Prostate gland (tissue), 2 donors: ENCODE measurements around the gene MAGI2. TPM values are rescaled to one million over a fixed set of nuclear protein-coding genes. Genes with fewer than 3 reads are reported as not detected.
A peak's percentile ranks its signal among the peaks of the same experiment; 100 is the strongest.

Experiments
- DNase-seq: peaks from one replicate; pipeline ENCODE4 v3.0.0-alpha.2; 2019; ENCODE audit warnings: low spot score
- H3K27ac ChIP-seq, 2 donors: fragments of 200-600 bp; sonication (generic); 2 replicates each; pipeline ENCODE4 v1.5.1; 2017 to 2019
- H3K27me3 ChIP-seq: fragments of 200-600 bp; sonication (generic); replicated peaks from 2 replicates; pipeline ENCODE4 v1.5.1; 2019; ENCODE audit not compliant: insufficient read depth
- H3K36me3 ChIP-seq, 2 donors: fragments of 200-600 bp; sonication (generic); 1 replicate in 1 of 2; 2 replicates in 1 of 2; pipeline versions ENCODE4 v1.5.1 to v1.8.1; 2017 to 2019
- H3K4me1 ChIP-seq: fragments of 200-600 bp; sonication (generic); replicated peaks from 2 replicates; pipeline ENCODE4 v1.5.1; 2019
- H3K4me3 ChIP-seq, 2 donors: fragments of 200-600 bp; sonication (generic); 2 replicates each; pipeline ENCODE4 v1.5.1; 2017 to 2019
- H3K9me3 ChIP-seq: fragments of 200-600 bp; sonication (generic); 2 replicates; pipeline ENCODE4 v1.5.1; 2017
- CTCF ChIP-seq, 4 experiments: fragments of 200-600 bp in 2 of 4; fragments of 450-650 bp in 2 of 4; sonication (generic) in 2 of 4; IDR thresholded peaks; 1 replicate in 3 of 4; 2 replicates in 1 of 4; pipeline ENCODE4 v1.5.1; 2016 to 2019; ENCODE audit warnings: antibody characterized with exemption in 4 of 4, mild to moderate bottlenecking in 2 of 4, moderate library complexity in 2 of 4
- POLR2A ChIP-seq: fragments of 450-650 bp; IDR thresholded peaks from one replicate; pipeline ENCODE4 v1.6.1; 2016; ENCODE audit warnings: antibody characterized with exemption, mild to moderate bottlenecking
- POLR2AphosphoS5 ChIP-seq: sonication (generic); formaldehyde crosslinking; IDR thresholded peaks from one replicate; pipeline ENCODE4 v1.6.1; 2017; ENCODE audit warnings: antibody characterized with exemption
- WGBS: methylation state at CpG from one replicate; pipeline ENCODE4 v1.1.5; 2018; 5-methylcytosine and 5-hydroxymethylcytosine counted together
- intact Hi-C: fragments of 100-400 bp; cut with DNase I; formaldehyde crosslinking; loops from one replicate; pipeline ENCODE4 v1.14.2; 2022
- total RNA-seq, 2 donors: library from RNA; depleted of rRNA; stranded (reverse); fragments of >200 nt; gene quantifications; one replicate each; pipeline ENCODE4 v1.1.0, GENCODE V29; 2016

Gene MAGI2
- total RNA-seq, 2 donors from 2014 or later, result 27.1 to 31.3 TPM

GRCh38 chr7:79055722-79056415 lies 397.6 kb downstream of the MAGI2 start:
- no peak overlapping the region for H3K4me3 ChIP-seq
- no peaks in the 10 kb centered on the region for H3K27me3 ChIP-seq
- H3K9me3 ChIP-seq, result no peaks in the 10 kb centered on the region
- no peaks in the 10 kb centered on the region for H3K4me1 ChIP-seq
- no peaks in the 10 kb centered on the region for H3K36me3 ChIP-seq
- 34% methylated on average over 6 of the region's 6 CpGs for WGBS
- H3K27ac ChIP-seq, result peak overlapping the region in 1 of 2 donors; percentile 14
- TF ChIP-seq POLR2AphosphoS5 (peak; percentile 82), CTCF (IDR thresholded peaks at IDR 0.05) (no peak)
- peak; percentile 68 for DNase-seq
- intact Hi-C loops, result no loop called here

GRCh38 chr7:79051915-79052314 lies 401.6 kb downstream of the MAGI2 start:
- intact Hi-C loops, result no loop called here

GRCh38 chr7:79050603-79051002 lies 402.9 kb downstream of the MAGI2 start:
- Histone ChIP-seq H3K4me3 (no peak overlapping the region), H3K4me1 (no peaks in the 10 kb centered on the region), H3K27me3 (no peaks in the 10 kb centered on the region), H3K27ac (no peak overlapping the region), H3K9me3 (no peaks in the 10 kb centered on the region), H3K36me3 (no peaks in the 10 kb centered on the region)
- no peak for DNase-seq
- TF ChIP-seq CTCF (IDR thresholded peaks at IDR 0.05) (no peak), POLR2A (no peak), POLR2AphosphoS5 (no peak)
- WGBS, result 49% methylated on average over 5 of the region's 5 CpGs
- intact Hi-C loops, result no loop called here

More at GRCh38 chr7:79051915-79052314, 401.6 kb downstream of the MAGI2 start:
- Histone ChIP-seq H3K9me3 (no peaks in the 10 kb centered on the region), H3K4me3 (no peak overlapping the region), H3K36me3 (no peaks in the 10 kb centered on the region), H3K27me3 (no peaks in the 10 kb centered on the region), H3K4me1 (no peaks in the 10 kb centered on the region), H3K27ac (no peak overlapping the region)
- DNase-seq, result no peak
- 88% methylated on average over 2 of the region's 2 CpGs for WGBS
- no peak for TF ChIP-seq CTCF (IDR thresholded peaks at IDR 0.05)

- Histone ChIP-seq H3K9me3 (no peaks in the 10 kb centered on the region), H3K4me3 (no peak overlapping the region), H3K27me3 (no peaks in the 10 kb centered on the region), H3K36me3 (no peaks in the 10 kb centered on the region), H3K27ac (no peak overlapping the region), H3K4me1 (no peaks in the 10 kb centered on the region)
- intact Hi-C loops, result no loop called here
- TF ChIP-seq POLR2A (no peak), CTCF (IDR thresholded peaks at IDR 0.05) (no peak), POLR2AphosphoS5 (no peak)
- 86% methylated on average over 2 of the region's 2 CpGs for WGBS
- no peak for DNase-seq
Observed at GRCh38 chr7:79046061-79046460, 407.4 kb downstream of the MAGI2 start.

GRCh38 chr7:79037001-79037400 lies 416.5 kb downstream of the MAGI2 start:
- no peaks in the 10 kb centered on the region for H3K36me3 ChIP-seq
- intact Hi-C loops, result no loop called here
- no peak for DNase-seq
- no peaks in the 10 kb centered on the region for H3K27me3 ChIP-seq
- no peak overlapping the region for H3K27ac ChIP-seq
- H3K4me3 ChIP-seq, result no peak overlapping the region
- H3K9me3 ChIP-seq, result no peaks in the 10 kb centered on the region
- TF ChIP-seq POLR2AphosphoS5 (no peak), CTCF (IDR thresholded peaks at IDR 0.05) (no peak), POLR2A (no peak)
- no peaks in the 10 kb centered on the region for H3K4me1 ChIP-seq
- 59% methylated on average over 4 of the region's 4 CpGs for WGBS
